Measurements from ENCODE around the gene CHMP4B.

CHMP4B gene

DNA sequence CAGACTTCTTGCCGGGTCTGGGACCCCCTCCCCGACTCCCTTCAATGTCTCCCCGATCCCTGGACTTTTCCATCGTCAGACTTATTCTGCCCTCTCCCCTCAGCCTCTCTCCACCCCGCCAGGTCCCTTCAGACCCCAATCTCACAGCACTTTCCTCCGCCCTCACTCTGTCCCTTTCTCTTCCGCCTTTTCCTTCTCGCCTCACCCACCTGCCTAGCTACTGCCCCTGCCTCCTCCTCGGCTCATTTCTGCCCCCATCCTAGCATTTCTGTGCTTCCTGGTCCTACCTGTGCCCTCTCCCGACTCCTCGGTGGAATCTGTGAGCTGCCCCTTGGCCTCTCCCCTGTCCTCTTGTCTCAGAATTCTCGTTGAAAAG is 616 bp downstream of the CHMP4B start:
- peak; percentile 22 for ATAC-seq
- TF ChIP-seq BACH2 (CRISPR knock-in tag; IDR thresholded peaks at IDR 0.05; ENCODE audit: borderline replicate concordance) (no peak), ZFP3 (CRISPR knock-in tag; IDR thresholded peaks at IDR 0.05) (no peak), RARB (CRISPR knock-in tag; IDR thresholded peaks at IDR 0.05) (no peak), ZNF70 (CRISPR knock-in tag; IDR thresholded peaks at IDR 0.05) (no peak), TCF4 (CRISPR knock-in tag; IDR thresholded peaks at IDR 0.05; ENCODE audit: borderline replicate concordance) (no peak), OSR1 (CRISPR knock-in tag; IDR thresholded peaks at IDR 0.05) (no peak), ARNTL (CRISPR knock-in tag; IDR thresholded peaks at IDR 0.05; ENCODE audit: borderline replicate concordance, low read depth) (no peak), CSDC2 (CRISPR knock-in tag; IDR thresholded peaks at IDR 0.05) (no peak), ISL1 (CRISPR knock-in tag; IDR thresholded peaks at IDR 0.05) (no peak), SNAI2 (CRISPR knock-in tag; IDR thresholded peaks at IDR 0.05) (no peak), TOX (CRISPR knock-in tag; IDR thresholded peaks at IDR 0.05; ENCODE audit: borderline replicate concordance) (no peak), ESRRG (CRISPR knock-in tag; IDR thresholded peaks at IDR 0.05) (no peak), ZNF8 (CRISPR knock-in tag; IDR thresholded peaks at IDR 0.05) (no peak)
- TF ChIP-seq, protein P1, sequence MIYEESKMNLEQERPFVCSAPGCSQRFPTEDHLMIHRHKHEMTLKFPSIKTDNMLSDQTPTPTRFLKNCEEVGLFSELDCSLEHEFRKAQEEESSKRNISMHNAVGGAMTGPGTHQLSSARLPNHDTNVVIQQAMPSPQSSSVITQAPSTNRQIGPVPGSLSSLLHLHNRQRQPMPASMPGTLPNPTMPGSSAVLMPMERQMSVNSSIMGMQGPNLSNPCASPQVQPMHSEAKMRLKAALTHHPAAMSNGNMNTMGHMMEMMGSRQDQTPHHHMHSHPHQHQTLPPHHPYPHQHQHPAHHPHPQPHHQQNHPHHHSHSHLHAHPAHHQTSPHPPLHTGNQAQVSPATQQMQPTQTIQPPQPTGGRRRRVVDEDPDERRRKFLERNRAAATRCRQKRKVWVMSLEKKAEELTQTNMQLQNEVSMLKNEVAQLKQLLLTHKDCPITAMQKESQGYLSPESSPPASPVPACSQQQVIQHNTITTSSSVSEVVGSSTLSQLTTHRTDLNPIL (CRISPR knock-in tag; IDR thresholded peaks at IDR 0.05; ENCODE audit: low read depth): no peak

DNA sequence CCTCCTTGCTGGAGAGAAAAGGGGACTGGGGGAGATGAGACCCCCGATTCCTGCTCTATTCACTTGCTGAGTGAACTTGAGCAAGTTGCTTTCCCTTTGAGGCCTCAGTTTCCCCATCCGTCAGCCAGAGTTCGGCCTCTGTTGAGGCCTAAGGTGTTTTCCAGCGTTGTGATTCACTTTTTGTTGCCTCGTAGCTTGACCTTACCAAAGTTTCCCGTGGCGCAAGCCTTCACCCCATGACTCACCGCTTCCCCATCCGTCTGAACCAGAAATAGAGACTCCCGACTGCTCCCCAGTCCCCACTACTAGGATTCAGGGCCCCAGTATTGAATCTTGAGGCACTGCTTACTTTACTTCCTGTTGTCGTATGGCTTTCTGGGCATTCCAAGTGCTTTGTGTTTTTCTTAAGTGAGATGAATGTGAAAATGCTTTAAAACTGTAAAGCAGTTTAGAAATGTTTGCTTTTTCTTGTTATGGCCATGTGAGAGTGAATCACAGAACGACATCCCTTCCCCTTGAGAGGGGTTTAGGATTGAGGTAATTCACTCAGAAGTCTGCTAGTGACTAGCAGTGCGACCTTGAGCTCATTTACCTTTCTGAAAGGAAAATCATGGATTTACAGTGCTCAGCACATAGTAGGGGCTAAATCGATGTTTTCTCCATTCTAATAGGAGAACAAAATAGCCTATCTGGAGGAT is 1.2 kb downstream of the CHMP4B start:
- peak; percentile 44 for ATAC-seq
- TF ChIP-seq, protein P2, sequence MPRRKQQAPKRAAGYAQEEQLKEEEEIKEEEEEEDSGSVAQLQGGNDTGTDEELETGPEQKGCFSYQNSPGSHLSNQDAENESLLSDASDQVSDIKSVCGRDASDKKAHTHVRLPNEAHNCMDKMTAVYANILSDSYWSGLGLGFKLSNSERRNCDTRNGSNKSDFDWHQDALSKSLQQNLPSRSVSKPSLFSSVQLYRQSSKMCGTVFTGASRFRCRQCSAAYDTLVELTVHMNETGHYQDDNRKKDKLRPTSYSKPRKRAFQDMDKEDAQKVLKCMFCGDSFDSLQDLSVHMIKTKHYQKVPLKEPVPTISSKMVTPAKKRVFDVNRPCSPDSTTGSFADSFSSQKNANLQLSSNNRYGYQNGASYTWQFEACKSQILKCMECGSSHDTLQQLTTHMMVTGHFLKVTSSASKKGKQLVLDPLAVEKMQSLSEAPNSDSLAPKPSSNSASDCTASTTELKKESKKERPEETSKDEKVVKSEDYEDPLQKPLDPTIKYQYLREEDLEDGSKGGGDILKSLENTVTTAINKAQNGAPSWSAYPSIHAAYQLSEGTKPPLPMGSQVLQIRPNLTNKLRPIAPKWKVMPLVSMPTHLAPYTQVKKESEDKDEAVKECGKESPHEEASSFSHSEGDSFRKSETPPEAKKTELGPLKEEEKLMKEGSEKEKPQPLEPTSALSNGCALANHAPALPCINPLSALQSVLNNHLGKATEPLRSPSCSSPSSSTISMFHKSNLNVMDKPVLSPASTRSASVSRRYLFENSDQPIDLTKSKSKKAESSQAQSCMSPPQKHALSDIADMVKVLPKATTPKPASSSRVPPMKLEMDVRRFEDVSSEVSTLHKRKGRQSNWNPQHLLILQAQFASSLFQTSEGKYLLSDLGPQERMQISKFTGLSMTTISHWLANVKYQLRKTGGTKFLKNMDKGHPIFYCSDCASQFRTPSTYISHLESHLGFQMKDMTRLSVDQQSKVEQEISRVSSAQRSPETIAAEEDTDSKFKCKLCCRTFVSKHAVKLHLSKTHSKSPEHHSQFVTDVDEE (CRISPR knock-in tag; IDR thresholded peaks at IDR 0.05): no peak
- TF ChIP-seq CSDC2 (CRISPR knock-in tag; IDR thresholded peaks at IDR 0.05) (no peak), TCF4 (CRISPR knock-in tag; IDR thresholded peaks at IDR 0.05; ENCODE audit: borderline replicate concordance) (no peak), ZFP30 (CRISPR knock-in tag; IDR thresholded peaks at IDR 0.05) (no peak), BACH2 (CRISPR knock-in tag; IDR thresholded peaks at IDR 0.05; ENCODE audit: borderline replicate concordance) (no peak), ZFP3 (CRISPR knock-in tag; IDR thresholded peaks at IDR 0.05) (no peak), TOX (CRISPR knock-in tag; IDR thresholded peaks at IDR 0.05; ENCODE audit: borderline replicate concordance) (no peak), ZNF70 (CRISPR knock-in tag; IDR thresholded peaks at IDR 0.05) (no peak), ESRRG (CRISPR knock-in tag; IDR thresholded peaks at IDR 0.05) (no peak)
- TF ChIP-seq, protein P3, sequence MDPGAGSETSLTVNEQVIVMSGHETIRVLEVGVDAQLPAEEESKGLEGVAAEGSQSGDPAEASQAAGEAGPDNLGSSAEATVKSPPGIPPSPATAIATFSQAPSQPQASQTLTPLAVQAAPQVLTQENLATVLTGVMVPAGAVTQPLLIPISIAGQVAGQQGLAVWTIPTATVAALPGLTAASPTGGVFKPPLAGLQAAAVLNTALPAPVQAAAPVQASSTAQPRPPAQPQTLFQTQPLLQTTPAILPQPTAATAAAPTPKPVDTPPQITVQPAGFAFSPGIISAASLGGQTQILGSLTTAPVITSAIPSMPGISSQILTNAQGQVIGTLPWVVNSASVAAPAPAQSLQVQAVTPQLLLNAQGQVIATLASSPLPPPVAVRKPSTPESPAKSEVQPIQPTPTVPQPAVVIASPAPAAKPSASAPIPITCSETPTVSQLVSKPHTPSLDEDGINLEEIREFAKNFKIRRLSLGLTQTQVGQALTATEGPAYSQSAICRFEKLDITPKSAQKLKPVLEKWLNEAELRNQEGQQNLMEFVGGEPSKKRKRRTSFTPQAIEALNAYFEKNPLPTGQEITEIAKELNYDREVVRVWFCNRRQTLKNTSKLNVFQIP (CRISPR knock-in tag; IDR thresholded peaks at IDR 0.05; ENCODE audit: borderline replicate concordance, low read depth): no peak
- TF ChIP-seq, protein P1 (CRISPR knock-in tag; IDR thresholded peaks at IDR 0.05; ENCODE audit: low read depth): no peak

DNA sequence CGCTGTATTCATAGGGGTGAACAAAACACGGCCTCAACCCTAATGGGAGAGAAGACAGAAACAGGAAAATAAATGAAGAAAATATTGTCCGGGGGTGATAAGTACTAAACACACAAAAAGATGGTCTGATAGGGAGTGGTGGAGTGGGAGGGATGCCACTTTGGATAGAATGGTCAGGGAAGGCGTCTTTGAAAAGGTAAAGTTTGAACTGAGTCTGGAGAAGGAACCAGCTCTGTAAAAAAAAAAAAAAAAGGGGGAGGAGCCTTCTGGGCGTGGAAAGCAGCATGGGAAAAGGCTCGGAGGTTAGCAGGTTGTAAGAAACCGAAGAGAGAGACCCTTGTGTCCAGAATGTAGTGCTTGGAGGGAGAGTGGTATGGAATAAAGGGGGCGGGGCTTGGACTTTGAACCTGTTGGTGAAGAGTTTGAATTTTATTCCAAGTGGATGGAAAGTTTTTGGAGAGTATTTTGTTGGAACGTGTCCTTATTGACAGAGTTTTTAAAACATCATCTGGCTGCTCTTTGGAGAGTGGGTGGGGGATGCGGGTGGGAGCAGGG is 1.8 kb downstream of the CHMP4B start:
- ATAC-seq: no peak
- no peak for TF ChIP-seq ZNF8 (CRISPR knock-in tag; IDR thresholded peaks at IDR 0.05)
- no peak for TF ChIP-seq ZNF70 (CRISPR knock-in tag; IDR thresholded peaks at IDR 0.05)
- no peak for TF ChIP-seq ZC3H10 (CRISPR knock-in tag; IDR thresholded peaks at IDR 0.05)
- no peak for TF ChIP-seq ZNF565 (CRISPR knock-in tag; conservative IDR thresholded peaks at IDR 0.05; ENCODE audit: low read depth)
- no peak for TF ChIP-seq GLIS3 (CRISPR knock-in tag; IDR thresholded peaks at IDR 0.05)
- TF ChIP-seq, protein P4, sequence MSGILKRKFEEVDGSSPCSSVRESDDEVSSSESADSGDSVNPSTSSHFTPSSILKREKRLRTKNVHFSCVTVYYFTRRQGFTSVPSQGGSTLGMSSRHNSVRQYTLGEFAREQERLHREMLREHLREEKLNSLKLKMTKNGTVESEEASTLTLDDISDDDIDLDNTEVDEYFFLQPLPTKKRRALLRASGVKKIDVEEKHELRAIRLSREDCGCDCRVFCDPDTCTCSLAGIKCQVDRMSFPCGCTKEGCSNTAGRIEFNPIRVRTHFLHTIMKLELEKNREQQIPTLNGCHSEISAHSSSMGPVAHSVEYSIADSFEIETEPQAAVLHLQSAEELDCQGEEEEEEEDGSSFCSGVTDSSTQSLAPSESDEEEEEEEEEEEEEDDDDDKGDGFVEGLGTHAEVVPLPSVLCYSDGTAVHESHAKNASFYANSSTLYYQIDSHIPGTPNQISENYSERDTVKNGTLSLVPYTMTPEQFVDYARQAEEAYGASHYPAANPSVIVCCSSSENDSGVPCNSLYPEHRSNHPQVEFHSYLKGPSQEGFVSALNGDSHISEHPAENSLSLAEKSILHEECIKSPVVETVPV (CRISPR knock-in tag; IDR thresholded peaks at IDR 0.05): no peak
- no peak for TF ChIP-seq TOX (CRISPR knock-in tag; IDR thresholded peaks at IDR 0.05; ENCODE audit: borderline replicate concordance)
- TF ChIP-seq, protein P3 (CRISPR knock-in tag; IDR thresholded peaks at IDR 0.05; ENCODE audit: borderline replicate concordance, low read depth): no peak
- TF ChIP-seq ZFP30 (CRISPR knock-in tag; IDR thresholded peaks at IDR 0.05): no peak
- TF ChIP-seq, protein P5, sequence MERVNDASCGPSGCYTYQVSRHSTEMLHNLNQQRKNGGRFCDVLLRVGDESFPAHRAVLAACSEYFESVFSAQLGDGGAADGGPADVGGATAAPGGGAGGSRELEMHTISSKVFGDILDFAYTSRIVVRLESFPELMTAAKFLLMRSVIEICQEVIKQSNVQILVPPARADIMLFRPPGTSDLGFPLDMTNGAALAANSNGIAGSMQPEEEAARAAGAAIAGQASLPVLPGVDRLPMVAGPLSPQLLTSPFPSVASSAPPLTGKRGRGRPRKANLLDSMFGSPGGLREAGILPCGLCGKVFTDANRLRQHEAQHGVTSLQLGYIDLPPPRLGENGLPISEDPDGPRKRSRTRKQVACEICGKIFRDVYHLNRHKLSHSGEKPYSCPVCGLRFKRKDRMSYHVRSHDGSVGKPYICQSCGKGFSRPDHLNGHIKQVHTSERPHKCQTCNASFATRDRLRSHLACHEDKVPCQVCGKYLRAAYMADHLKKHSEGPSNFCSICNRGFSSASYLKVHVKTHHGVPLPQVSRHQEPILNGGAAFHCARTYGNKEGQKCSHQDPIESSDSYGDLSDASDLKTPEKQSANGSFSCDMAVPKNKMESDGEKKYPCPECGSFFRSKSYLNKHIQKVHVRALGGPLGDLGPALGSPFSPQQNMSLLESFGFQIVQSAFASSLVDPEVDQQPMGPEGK (CRISPR knock-in tag; IDR thresholded peaks at IDR 0.05; ENCODE audit: borderline replicate concordance): no peak
- no peak for TF ChIP-seq TCF4 (CRISPR knock-in tag; IDR thresholded peaks at IDR 0.05; ENCODE audit: borderline replicate concordance)
